Endothelial cell of umbilical vein (primary cell): Measurements from ENCODE around the gene RMI2. TPM values are rescaled to one million over a fixed set of nuclear protein-coding genes. Genes with fewer than 3 reads are reported as not detected.

Experiments used
- BruUV-seq: library from RNA; stranded (reverse); fragments of 400-500 nt; replicated peaks from 2 replicates; lab custom pipeline; 2021; lab: Mats Ljungman, UMichigan
- CTCF ChIA-PET: fragments of 300-600, 350-600 bp; sonication (Branson Sonifier 250); formaldehyde crosslinking; loops from one replicate; lab custom pipeline; 2021; ENCODE audit warnings: antibody characterized with exemption, inconsistent platforms; lab: Charles Lee
- POLR2A ChIA-PET: fragments of 300-600, 350-600 bp; sonication (Branson Sonifier 250); formaldehyde crosslinking; loops from one replicate; lab custom pipeline; 2021; ENCODE audit warnings: antibody characterized with exemption, inconsistent platforms; lab: Charles Lee
- DNase-seq: peaks from one replicate; pipeline ENCODE4 v3.0.0-alpha.2; 2011; ENCODE audit warnings: low read depth, low spot score
- FAIRE-seq: peaks from 2 replicates; lab custom pipeline; 2011; peaks lifted over from hg19 to GRCh38; lab: Jason Lieb, UNC
- H2AFZ ChIP-seq: 2 replicates; pipeline ENCODE4 v1.6.0; 2012; ENCODE audit warnings: low read depth, low read length, control low read depth, inconsistent platforms
- H3K27ac ChIP-seq: 2 replicates; pipeline ENCODE4 v1.5.1; 2011; ENCODE audit warnings: low read depth, mild to moderate bottlenecking, control low read depth, low read length, moderate library complexity; ENCODE audit not compliant: insufficient read depth
- H3K27me3 ChIP-seq, 2 experiments: 2 replicates each; pipeline versions ENCODE4 v1.6.0 to v1.6.1; 2011; ENCODE audit warnings: low read length in 2 of 2, mixed read lengths in 1 of 2; ENCODE audit not compliant: control insufficient read depth in 2 of 2, insufficient read depth in 2 of 2
- H3K36me3 ChIP-seq, 2 experiments: 2 replicates in 1 of 2; 3 replicates in 1 of 2; pipeline ENCODE4 v1.5.1; 2011; ENCODE audit warnings: low read length in 2 of 2, mild to moderate bottlenecking in 1 of 2, moderate library complexity in 1 of 2; ENCODE audit not compliant: control insufficient read depth in 2 of 2, insufficient read depth in 2 of 2; ENCODE audit errors: extremely low read depth in 1 of 2
- H3K4me1 ChIP-seq: 3 replicates; pipeline ENCODE4 v1.5.1; 2011; ENCODE audit warnings: mild to moderate bottlenecking, low read length; ENCODE audit not compliant: control insufficient read depth, insufficient read depth; ENCODE audit errors: extremely low read depth
- H3K4me2 ChIP-seq: 2 replicates; pipeline ENCODE4 v1.6.1; 2011; ENCODE audit warnings: low read length, control low read depth, mixed read lengths; ENCODE audit not compliant: insufficient read depth
- H3K4me3 ChIP-seq, 3 experiments: fragments of 200-600 bp in 1 of 3; sonication (generic), shearing (Covaris generic) in 1 of 3; replicated peaks in 1 of 3; 2 replicates each; pipeline ENCODE4 v1.5.1; 2011 to 2016; ENCODE audit warnings: control low read depth in 3 of 3, low read length in 3 of 3, mild to moderate bottlenecking in 2 of 3, inconsistent platforms in 1 of 3, low read depth in 1 of 3, moderate library complexity in 1 of 3; ENCODE audit not compliant: insufficient read depth in 1 of 3
- H3K79me2 ChIP-seq: 2 replicates; pipeline ENCODE4 v1.6.0; 2012; ENCODE audit warnings: low read length, inconsistent platforms; ENCODE audit not compliant: control insufficient read depth, insufficient read depth
- H3K9ac ChIP-seq: replicated peaks from 2 replicates; pipeline ENCODE3; 2011; ENCODE audit warnings: low read length, control low read depth; ENCODE audit not compliant: insufficient read depth; ENCODE audit errors: extremely low read depth
- H3K9me1 ChIP-seq: replicated peaks from 3 replicates; pipeline ENCODE4 v1.6.0; 2011; ENCODE audit warnings: mild to moderate bottlenecking, low read length; ENCODE audit not compliant: control insufficient read depth, insufficient read depth; ENCODE audit errors: extremely low read depth
- H3K9me3 ChIP-seq: replicated peaks from 2 replicates; pipeline ENCODE4 v1.5.1; 2012; ENCODE audit warnings: low read length, inconsistent platforms; ENCODE audit not compliant: control insufficient read depth, insufficient read depth
- H4K20me1 ChIP-seq: replicated peaks from 2 replicates; pipeline ENCODE3; 2011; ENCODE audit warnings: mild to moderate bottlenecking, low read length; ENCODE audit not compliant: control insufficient read depth, insufficient read depth; ENCODE audit errors: extremely low read depth
- CTCF ChIP-seq, 2 donors: IDR thresholded peaks; 1 replicate in 1 of 2; 2 replicates in 1 of 2; pipeline ENCODE4 v1.5.1; 2011; ENCODE audit warnings: low read length in 2 of 2, mild to moderate bottlenecking in 2 of 2, moderate library complexity in 2 of 2, control low read depth in 1 of 2, inconsistent platforms in 1 of 2, low read depth in 1 of 2; ENCODE audit not compliant: insufficient read depth in 1 of 2; ENCODE audit errors: extremely low read depth in 1 of 2
- EZH2 ChIP-seq: IDR thresholded peaks from 2 replicates; pipeline ENCODE4 v1.6.1; 2012; ENCODE audit warnings: borderline replicate concordance, low read depth, mild to moderate bottlenecking, moderate library complexity, low read length, inconsistent platforms; ENCODE audit not compliant: severe bottlenecking
- FOS ChIP-seq: IDR thresholded peaks from 2 replicates; pipeline ENCODE4 v1.6.1; 2011; ENCODE audit warnings: mild to moderate bottlenecking, low read length, moderate library complexity, borderline replicate concordance; ENCODE audit not compliant: insufficient read depth
- GATA2 ChIP-seq: IDR thresholded peaks from 2 replicates; pipeline ENCODE4 v1.7.0; 2011; ENCODE audit warnings: low read depth, mild to moderate bottlenecking, moderate library complexity, mixed read lengths, low read length; ENCODE audit not compliant: insufficient read length, insufficient read depth
- JUN ChIP-seq: IDR thresholded peaks from 2 replicates; pipeline ENCODE4 v1.6.1; 2011; ENCODE audit warnings: borderline replicate concordance, low read depth; ENCODE audit not compliant: insufficient read length, insufficient read depth
- MYC ChIP-seq: IDR thresholded peaks from one replicate; pipeline ENCODE4 v1.6.1; 2011; ENCODE audit warnings: mild to moderate bottlenecking, low read depth, low read length
- POLR2A ChIP-seq: IDR thresholded peaks from 2 replicates; pipeline ENCODE4 v1.6.1; 2012; ENCODE audit warnings: low read depth, mild to moderate bottlenecking, control low read depth, low read length
- POLR2AphosphoS5 ChIP-seq: IDR thresholded peaks from 2 replicates; pipeline ENCODE4 v1.6.1; 2012; ENCODE audit warnings: low read depth, mild to moderate bottlenecking, control low read depth, low read length, moderate library complexity; ENCODE audit not compliant: insufficient read depth
- dilution Hi-C: fragments of 300-500 bp; cut with MboI; formaldehyde crosslinking; loops from one replicate; pipeline ENCODE4 v1.15.0; 2019; ENCODE audit warnings: low sequenced_read_pairs; ENCODE audit not compliant: extremely low pct_ligation_motif_present
- intact Hi-C: fragments of 100-400 bp; cut with micrococcal nuclease; formaldehyde crosslinking; loops from one replicate; pipeline ENCODE4 v1.10.0; 2022
- polyA plus RNA-seq, 4 experiments: library from polyadenylated mRNA; depleted of rRNA in 3 of 4; stranded (reverse) in 3 of 4; unstranded in 1 of 4; fragments of >200 nt; gene quantifications; 2 replicates each; pipeline versions ENCODE4 v1.2.1 to v1.2.3, GENCODE V29; 2011 to 2012; ENCODE audit warnings: missing spikeins in 1 of 4
- total RNA-seq: library from RNA; stranded (reverse); gene quantifications from 2 replicates; pipeline ENCODE4 v1.2.3, GENCODE V29; 2021
- TF ChIP-seq, protein P1 (sequence below): IDR thresholded peaks from 2 replicates; pipeline ENCODE4 v1.6.1; 2011; ENCODE audit not compliant: insufficient read depth, insufficient read length

RMI2 gene
- total and polyA plus RNA-seq, 2 donors (not counting 3 experiments of a cell fraction or from before 2014, with no cell fraction given): 5.3 to 7.7 TPM

DNA sequence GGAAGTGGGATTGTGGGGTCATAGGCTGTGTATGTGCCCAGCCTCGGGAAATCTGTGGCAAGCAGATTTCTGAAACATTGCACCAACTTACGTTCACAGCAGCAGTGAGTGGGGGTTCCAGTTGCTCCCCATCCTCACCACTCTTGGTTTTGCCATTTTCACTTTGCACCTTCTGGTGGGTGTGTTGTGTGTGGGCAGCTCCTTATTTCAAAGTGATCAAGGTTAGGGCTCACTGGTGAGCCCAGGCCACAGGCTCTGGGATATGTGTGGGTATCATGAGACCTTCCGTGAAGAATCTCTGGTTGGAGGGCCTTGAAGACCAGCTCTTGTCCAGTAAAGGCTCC lies 34.7 kb upstream of the RMI2 start:
- dilution Hi-C loops: no loop called here
- no peak overlapping the region for H3K27ac ChIP-seq
- no peak overlapping the region for H3K4me3 ChIP-seq
- no peaks in the 10 kb centered on the region for H3K9me3 ChIP-seq
- POLR2A ChIA-PET: no interaction called here
- FAIRE-seq: no peak
- no peak for TF ChIP-seq FOS
- no peak for TF ChIP-seq GATA2
- TF ChIP-seq EZH2: no peak
- TF ChIP-seq JUN: no peak
- TF ChIP-seq, protein P1, sequence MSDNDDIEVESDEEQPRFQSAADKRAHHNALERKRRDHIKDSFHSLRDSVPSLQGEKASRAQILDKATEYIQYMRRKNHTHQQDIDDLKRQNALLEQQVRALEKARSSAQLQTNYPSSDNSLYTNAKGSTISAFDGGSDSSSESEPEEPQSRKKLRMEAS: no peak
- TF ChIP-seq CTCF (IDR thresholded peaks at IDR 0.05; ENCODE audit: extremely low read depth in 1 of 2, insufficient read depth in 1 of 2, low read depth in 1 of 2, low read length in 2 of 2): no peak
- no peak for TF ChIP-seq POLR2AphosphoS5
- no peak for TF ChIP-seq POLR2A
- no peak for TF ChIP-seq MYC
- H3K36me3 ChIP-seq: no peaks in the 10 kb centered on the region
- no peak overlapping the region for H3K4me2 ChIP-seq
- no peaks in the 10 kb centered on the region for H3K9me1 ChIP-seq
- no TSS peak for BruUV-seq
- H2AFZ ChIP-seq: no peak overlapping the region
- H4K20me1 ChIP-seq: no peaks in the 10 kb centered on the region
- no peaks in the 10 kb centered on the region for H3K27me3 ChIP-seq
- no peaks in the 10 kb centered on the region for H3K4me1 ChIP-seq
- H3K9ac ChIP-seq: no peak overlapping the region
- no peak for DNase-seq
- H3K79me2 ChIP-seq: no peaks in the 10 kb centered on the region
- CTCF ChIA-PET: no interaction called here
- intact Hi-C loops: loop anchor here (10.0 kb wide), 1 partner anchor 56 kb away; the partner anchor contains the start of gene SOCS1
